ENCODE measurements around the gene FPGS.

GRCh38 chr9:127776924-127777289 is 25.8 kb upstream of the FPGS start:
- no peak for TF ChIP-seq CTCF (IDR thresholded peaks at IDR 0.05 in 2 of 3, conservative IDR thresholded peaks at IDR 0.05 in 1 of 3; ENCODE audit: borderline replicate concordance in 1 of 3, insufficient read depth in 1 of 3, low read depth in 2 of 3, low read length in 2 of 3)
- no peak for TF ChIP-seq ZNF274 (IDR thresholded peaks at IDR 0.05; ENCODE audit: low read depth, low read length)
- TF ChIP-seq, protein P1, sequence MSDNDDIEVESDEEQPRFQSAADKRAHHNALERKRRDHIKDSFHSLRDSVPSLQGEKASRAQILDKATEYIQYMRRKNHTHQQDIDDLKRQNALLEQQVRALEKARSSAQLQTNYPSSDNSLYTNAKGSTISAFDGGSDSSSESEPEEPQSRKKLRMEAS (IDR thresholded peaks at IDR 0.05), result no peak
- no peak for TF ChIP-seq SRF (IDR thresholded peaks at IDR 0.05; ENCODE audit: low read depth)
- no peak for TF ChIP-seq YY1 (IDR thresholded peaks at IDR 0.05; ENCODE audit: extremely low read depth, insufficient replicate concordance, low read depth, low read length)
- TF ChIP-seq POLR2A (IDR thresholded peaks at IDR 0.05; ENCODE audit: borderline replicate concordance, extremely low read depth, insufficient read depth, insufficient read length), result no peak
- no peak for TF ChIP-seq CEBPB (IDR thresholded peaks at IDR 0.05; ENCODE audit: low read depth)
- no peak for TF ChIP-seq EZH2 (IDR thresholded peaks at IDR 0.05)
- TF ChIP-seq SP1 (IDR thresholded peaks at IDR 0.05; ENCODE audit: low read depth), result no peak
- TF ChIP-seq POLR2AphosphoS5 (IDR thresholded peaks at IDR 0.05; ENCODE audit: low read depth, low read length), result no peak
- TF ChIP-seq RAD21 (IDR thresholded peaks at IDR 0.05; ENCODE audit: low read depth), result no peak
- TF ChIP-seq, protein P2, sequence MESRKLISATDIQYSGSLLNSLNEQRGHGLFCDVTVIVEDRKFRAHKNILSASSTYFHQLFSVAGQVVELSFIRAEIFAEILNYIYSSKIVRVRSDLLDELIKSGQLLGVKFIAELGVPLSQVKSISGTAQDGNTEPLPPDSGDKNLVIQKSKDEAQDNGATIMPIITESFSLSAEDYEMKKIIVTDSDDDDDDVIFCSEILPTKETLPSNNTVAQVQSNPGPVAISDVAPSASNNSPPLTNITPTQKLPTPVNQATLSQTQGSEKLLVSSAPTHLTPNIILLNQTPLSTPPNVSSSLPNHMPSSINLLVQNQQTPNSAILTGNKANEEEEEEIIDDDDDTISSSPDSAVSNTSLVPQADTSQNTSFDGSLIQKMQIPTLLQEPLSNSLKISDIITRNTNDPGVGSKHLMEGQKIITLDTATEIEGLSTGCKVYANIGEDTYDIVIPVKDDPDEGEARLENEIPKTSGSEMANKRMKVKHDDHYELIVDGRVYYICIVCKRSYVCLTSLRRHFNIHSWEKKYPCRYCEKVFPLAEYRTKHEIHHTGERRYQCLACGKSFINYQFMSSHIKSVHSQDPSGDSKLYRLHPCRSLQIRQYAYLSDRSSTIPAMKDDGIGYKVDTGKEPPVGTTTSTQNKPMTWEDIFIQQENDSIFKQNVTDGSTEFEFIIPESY (IDR thresholded peaks at IDR 0.05; ENCODE audit: extremely low read depth, insufficient replicate concordance, low read length), result no peak
